Hematopoietic multipotent progenitor cell treated with erythropoietin and hydrocortisone succinate and interleukin-3 and kit ligand, for 4 days (in vitro differentiated cells): ENCODE data around the gene STARD9.

Experiments used
- DNase-seq: peaks from one replicate; pipeline ENCODE4 v3.0.0-alpha.2; 2015

STARD9 gene

DNA sequence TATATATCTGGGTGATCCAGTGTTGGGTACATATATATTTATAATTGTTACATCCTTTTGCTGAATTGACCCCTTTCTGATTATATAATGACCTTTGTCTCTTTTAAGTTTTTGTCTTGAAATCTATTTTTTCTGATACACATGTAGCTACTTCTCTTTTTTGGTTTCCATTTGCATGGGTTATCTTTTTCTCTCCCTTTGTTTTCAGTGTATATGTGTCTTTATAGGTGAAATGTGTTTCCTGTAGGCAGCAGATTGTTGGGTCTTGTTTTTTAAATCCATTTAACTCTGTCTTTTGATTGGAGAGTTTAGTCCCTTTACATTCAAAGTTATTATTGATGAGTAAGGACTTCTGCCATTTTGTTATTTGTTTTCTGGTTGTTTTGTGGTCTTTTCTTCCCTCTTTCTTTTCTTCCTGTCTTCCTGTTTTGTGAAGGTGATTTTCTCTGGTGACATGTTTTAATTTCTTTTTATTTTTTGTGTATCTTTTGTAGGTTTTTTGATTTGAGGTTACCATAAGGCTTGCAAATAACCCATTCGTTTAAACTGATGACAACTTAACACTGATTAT is 56.8 kb downstream of the STARD9 start:
- DNase-seq = peak; percentile 43

- DNase-seq = no peak
Observed at GRCh38 chr15:42640109-42640508, 64.7 kb downstream of the STARD9 start.

DNA sequence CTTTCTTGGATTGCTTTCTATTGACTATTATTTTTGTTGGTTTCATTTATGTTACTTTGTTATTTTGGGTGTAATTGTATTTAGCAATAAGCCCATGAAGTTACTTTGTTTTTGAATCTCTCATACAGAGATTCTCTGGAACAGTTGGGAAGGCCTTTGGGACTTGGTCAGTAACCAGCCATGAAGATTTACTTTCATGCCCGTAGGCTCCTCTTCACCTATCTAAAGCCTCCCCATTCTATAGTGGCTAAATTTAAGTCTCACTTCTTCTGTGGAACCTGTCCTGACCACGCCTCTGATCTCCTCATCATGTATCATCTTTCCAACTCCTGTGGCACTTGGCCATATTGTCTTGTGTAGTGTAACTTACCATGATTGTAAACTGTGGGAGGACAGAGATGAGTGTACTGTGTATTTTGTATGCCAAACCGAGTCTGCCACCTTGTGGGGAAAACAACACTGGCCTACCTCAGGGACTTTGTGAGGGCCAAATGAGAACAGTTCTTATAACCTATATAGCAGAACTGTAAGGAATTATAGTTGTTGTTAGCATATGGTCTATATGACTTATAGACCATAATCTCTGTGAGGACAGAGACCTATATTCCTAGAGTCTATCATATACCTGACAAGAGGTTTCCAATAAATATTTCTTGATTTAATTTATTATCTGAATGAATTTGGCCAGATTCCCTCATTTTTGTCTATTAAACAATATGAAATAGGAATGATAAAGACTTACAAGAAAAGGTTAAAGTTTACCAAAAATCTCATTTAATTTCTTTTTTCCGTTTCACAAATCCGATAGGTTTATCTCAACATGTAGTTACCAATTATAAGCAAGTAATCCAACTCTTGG is 75.0 kb downstream of the STARD9 start:
- DNase-seq = peak; percentile 91

- DNase-seq = no peak
Observed at GRCh38 chr15:42665827-42666226, 90.4 kb downstream of the STARD9 start.

DNA sequence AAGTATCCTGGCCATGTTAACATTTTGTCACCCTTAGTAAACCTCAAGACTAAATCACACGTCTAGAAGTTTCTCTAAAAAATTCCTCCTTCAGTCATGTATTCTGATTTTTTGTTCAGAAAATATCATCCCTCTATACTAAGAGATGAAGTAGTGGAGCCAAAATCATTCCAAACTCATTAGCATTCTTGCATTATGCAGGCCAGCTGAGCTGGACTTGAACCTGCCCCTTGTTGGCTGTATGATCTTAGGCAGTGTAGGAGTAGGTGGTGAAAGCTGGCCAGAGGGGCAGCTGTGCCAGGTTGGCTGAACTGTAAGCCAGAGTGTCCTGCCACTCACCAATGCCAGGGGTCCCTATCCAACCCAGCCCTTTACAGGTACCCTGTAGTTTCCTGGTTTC is 92.4 kb downstream of the STARD9 start:
- DNase-seq = no peak

GRCh38 chr15:42670451-42670850 is 95.0 kb downstream of the STARD9 start:
- DNase-seq = no peak

DNA sequence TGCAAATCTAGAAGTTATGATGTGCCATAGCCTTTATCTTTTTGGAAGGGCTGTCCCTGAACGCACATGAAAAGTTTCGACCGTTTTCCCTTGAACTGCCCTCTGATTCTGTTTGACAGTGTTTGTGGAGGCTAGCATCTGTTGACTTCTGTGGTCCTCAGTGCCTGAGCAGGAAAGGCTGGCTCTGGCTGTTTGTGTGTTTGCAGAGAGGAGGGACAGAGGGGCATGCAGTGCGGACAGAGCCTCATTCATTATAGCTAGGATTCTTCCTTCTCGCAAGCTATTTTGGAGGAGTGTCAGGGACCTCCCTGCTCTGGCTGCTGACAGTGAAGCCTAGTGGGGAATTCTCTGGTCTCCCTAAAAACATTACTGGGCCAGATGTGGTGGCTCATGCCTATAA is 97.0 kb downstream of the STARD9 start:
- no peak for DNase-seq

GRCh38 chr15:42674472-42674871 is 99.1 kb downstream of the STARD9 start:
- no peak for DNase-seq

DNA sequence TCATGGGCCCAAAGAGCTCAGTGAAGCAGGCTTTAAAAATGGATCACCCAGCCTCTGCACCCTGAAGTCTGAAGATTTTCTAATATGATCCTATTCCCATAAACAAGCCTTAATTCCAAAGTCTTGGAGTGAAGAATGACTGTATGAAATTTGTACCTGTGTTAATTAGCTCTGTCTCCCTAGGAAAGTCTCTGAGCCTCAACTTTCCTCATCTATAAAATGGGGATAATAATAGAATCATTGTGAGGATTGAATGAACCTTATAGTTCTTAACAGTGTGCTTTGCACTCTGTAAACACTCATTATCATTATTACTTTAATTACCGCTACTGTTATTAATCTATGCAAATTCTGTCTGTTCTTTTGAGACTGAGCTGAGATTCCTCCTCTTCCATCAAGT is 99.6 kb downstream of the STARD9 start:
- DNase-seq = no peak

DNA sequence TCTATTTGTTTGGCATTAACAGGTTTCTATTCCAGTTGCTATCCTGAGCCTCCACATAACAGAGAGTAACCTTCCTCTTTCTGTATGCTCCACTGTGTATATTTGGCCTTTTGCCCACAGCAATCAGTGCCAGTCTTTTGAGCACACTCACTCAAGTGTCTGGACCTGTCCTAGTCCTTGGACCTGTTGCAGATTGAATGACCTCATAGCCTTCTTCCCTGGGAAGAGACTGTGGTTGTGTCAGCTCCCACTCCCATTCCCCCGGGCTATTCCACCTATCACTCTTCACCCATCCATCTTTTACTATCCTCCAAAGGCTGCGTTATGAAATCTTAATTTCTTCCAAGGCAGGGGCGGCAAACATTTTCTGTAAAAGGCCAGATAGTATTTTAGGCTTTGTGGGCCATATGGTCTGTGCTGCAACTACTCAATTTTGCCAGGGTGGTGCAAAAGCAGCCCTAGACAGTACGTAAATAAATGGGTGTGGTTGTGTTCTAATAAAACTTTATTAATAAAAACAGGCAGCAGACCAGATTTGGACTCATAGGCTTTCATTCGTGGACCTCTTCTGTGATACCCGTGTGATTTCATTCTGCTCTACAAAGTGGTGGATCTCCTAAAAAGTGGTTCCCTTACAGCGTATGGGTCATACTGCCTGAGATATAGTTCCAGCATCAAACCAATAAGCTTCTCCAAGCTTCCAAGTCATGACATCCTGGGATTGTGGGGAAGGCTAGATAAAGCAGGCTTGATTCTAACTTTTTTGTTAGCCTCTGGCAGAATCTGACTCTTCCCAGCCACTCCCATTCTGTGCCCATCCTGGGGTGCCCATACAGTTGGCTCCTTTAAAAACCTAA is 104.1 kb downstream of the STARD9 start:
- DNase-seq = no peak

GRCh38 chr15:42680142-42680482 is 104.7 kb downstream of the STARD9 start:
- peak; percentile 18 for DNase-seq

DNA sequence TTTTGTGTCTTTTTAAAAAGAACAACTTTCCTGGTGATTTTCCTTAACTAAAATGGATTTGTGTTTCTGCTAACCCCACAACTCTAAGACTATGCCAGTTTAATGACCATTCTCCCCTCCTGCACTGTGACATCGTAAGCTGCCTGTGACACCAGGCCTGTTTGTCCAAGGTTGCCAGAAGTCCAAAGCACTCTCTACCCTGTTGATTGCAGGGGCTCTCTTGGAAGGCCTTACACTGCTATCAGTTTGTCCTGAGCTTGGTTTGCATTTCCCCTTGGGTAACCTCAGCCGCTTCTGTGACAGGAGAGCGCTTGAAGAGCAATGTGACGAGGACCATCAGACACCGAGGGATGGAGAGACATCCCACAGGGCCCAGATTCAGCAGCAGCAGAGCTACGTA is 105.7 kb downstream of the STARD9 start:
- no peak for DNase-seq

- no peak for DNase-seq
Observed at GRCh38 chr15:42686281-42686680, 110.9 kb downstream of the STARD9 start.

GRCh38 chr15:42687740-42688139 is 112.3 kb downstream of the STARD9 start:
- DNase-seq = no peak

DNA sequence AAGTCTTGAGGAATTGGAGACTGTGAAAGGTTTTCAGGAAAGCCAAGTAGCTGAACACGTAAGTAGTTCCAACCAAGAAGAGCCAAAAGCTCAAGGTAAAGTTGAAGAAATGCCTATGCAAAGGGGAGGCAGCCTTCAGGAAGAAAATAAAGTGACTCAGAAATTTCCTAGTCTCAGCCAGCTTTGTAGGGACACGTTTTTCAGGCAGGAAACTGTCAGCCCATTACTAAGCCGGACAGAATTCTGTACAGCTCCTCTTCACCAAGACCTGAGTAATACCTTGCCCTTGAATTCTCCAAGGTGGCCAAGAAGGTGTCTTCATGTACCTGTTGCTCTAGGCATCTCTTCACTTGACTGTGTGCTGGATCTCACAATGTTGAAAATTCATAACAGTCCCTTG is 112.9 kb downstream of the STARD9 start:
- DNase-seq = no peak

GRCh38 chr15:42691308-42691707 is 115.9 kb downstream of the STARD9 start:
- peak; percentile 48 for DNase-seq

GRCh38 chr15:42691770-42692169 is 116.4 kb downstream of the STARD9 start:
- DNase-seq = no peak

GRCh38 chr15:42692536-42692935 is 117.1 kb downstream of the STARD9 start:
- no peak for DNase-seq

GRCh38 chr15:42692997-42693396 is 117.6 kb downstream of the STARD9 start:
- DNase-seq = no peak

- no peak for DNase-seq
Observed at GRCh38 chr15:42693496-42693895, 118.1 kb downstream of the STARD9 start.

GRCh38 chr15:42693942-42694341 is 118.5 kb downstream of the STARD9 start:
- DNase-seq = no peak

DNA sequence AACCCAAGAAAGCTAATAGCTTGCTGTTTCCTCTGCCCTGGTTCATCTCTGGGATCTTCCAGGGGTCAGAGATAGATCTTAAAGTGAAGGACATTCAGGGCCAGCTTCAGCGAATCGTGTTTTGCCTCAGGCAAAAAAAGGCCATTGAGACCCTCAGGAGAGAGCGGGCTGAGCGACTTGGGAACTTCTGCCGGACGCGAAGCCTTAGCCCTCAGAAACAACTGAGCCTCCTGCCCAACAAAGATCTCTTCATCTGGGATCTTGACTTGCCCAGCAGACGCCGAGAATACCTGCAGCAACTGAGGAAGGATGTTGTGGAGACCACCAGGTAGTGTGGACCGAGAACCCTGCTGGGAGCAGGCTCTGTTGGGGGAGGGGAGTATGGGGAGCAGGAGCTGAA is 119.0 kb downstream of the STARD9 start:
- DNase-seq = no peak

DNA sequence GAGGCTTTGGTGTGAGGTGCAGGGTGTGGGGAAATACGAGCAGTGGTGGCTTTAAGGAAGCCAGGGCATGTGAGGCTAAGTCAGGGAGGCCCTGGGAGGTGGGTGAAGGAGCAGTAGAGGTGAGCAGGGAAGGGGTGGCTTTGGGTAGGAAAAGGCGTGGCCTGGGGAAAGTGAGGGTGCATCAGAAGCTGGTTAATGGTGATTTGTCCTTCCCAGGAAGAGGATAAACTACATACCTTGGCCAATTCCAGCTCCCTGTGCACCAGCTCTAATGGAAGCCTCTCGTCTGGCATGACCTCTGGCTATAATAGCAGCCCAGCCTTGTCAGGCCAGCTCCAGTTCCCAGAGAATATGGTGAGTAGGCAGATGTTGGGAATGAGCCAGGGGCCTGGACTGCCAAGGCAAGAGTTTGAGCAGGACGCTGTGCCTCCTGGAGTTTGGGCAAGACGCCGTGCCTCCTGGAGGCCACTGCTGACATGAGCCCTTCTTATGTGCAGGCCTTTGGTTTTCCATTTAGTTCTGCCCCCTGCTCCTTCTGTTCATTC is 120.2 kb downstream of the STARD9 start:
- no peak for DNase-seq

DNA sequence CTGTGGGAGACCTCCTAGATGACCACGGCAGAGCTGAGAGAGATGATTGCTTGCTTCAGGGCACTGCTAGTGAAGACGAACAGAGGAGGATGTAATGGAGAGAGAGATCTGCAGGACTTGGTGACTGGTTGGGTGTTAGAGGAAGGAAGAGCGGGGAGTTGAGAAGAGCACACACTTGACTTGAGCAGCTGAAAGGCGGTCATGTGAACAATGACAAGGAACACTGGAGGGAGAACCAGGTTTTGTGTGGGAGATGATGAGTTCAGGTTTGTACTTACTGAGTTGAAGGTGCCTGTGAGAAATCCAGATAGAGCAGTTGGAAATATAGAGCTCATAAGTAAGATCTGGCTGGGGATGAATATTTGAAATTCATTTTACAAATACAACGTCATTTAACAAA is 121.2 kb downstream of the STARD9 start:
- no peak for DNase-seq
